ENCODE data around the gene ZDHHC1. TPM values are rescaled to one million over a fixed set of nuclear protein-coding genes. Genes with fewer than 3 reads are reported as not detected.

The ZDHHC1 gene
- total and polyA plus RNA-seq, 2 of the 13 experiments (the other 11 are each of a cell fraction or from before 2014, with no cell fraction given): 0.51 to 1.1 TPM

- TF ChIP-seq, protein P1, sequence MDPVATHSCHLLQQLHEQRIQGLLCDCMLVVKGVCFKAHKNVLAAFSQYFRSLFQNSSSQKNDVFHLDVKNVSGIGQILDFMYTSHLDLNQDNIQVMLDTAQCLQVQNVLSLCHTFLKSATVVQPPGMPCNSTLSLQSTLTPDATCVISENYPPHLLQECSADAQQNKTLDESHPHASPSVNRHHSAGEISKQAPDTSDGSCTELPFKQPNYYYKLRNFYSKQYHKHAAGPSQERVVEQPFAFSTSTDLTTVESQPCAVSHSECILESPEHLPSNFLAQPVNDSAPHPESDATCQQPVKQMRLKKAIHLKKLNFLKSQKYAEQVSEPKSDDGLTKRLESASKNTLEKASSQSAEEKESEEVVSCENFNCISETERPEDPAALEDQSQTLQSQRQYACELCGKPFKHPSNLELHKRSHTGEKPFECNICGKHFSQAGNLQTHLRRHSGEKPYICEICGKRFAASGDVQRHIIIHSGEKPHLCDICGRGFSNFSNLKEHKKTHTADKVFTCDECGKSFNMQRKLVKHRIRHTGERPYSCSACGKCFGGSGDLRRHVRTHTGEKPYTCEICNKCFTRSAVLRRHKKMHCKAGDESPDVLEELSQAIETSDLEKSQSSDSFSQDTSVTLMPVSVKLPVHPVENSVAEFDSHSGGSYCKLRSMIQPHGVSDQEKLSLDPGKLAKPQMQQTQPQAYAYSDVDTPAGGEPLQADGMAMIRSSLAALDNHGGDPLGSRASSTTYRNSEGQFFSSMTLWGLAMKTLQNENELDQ (CRISPR knock-in tag; IDR thresholded peaks at IDR 0.05; ENCODE audit: borderline replicate concordance): 0 out of 2 replicates have a peak, but pooled peaks have one; percentile 8
- TF ChIP-seq ZNF513 (CRISPR knock-in tag; conservative IDR thresholded peaks at IDR 0.05): no peak
- peak; percentile 30; the same call in 1 of the 2 replicates for TF ChIP-seq ZNF710 (CRISPR knock-in tag; IDR thresholded peaks at IDR 0.05; ENCODE audit: borderline replicate concordance)
- no peak for TF ChIP-seq ZNF619 (CRISPR knock-in tag; IDR thresholded peaks at IDR 0.05)
- TF ChIP-seq ARNT (IDR thresholded peaks at IDR 0.05): no peak
- no peak for TF ChIP-seq ZNF138 (CRISPR knock-in tag; IDR thresholded peaks at IDR 0.05; ENCODE audit: low read depth)
- TF ChIP-seq, protein P2, sequence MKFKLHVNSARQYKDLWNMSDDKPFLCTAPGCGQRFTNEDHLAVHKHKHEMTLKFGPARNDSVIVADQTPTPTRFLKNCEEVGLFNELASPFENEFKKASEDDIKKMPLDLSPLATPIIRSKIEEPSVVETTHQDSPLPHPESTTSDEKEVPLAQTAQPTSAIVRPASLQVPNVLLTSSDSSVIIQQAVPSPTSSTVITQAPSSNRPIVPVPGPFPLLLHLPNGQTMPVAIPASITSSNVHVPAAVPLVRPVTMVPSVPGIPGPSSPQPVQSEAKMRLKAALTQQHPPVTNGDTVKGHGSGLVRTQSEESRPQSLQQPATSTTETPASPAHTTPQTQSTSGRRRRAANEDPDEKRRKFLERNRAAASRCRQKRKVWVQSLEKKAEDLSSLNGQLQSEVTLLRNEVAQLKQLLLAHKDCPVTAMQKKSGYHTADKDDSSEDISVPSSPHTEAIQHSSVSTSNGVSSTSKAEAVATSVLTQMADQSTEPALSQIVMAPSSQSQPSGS (CRISPR knock-in tag; IDR thresholded peaks at IDR 0.05): no peak
- TF ChIP-seq ZFX (CRISPR knock-in tag; IDR thresholded peaks at IDR 0.05; ENCODE audit: low read depth): peak; percentile 64
- TF ChIP-seq PREB (CRISPR knock-in tag; IDR thresholded peaks at IDR 0.05): no peak
- TF ChIP-seq, protein P3, sequence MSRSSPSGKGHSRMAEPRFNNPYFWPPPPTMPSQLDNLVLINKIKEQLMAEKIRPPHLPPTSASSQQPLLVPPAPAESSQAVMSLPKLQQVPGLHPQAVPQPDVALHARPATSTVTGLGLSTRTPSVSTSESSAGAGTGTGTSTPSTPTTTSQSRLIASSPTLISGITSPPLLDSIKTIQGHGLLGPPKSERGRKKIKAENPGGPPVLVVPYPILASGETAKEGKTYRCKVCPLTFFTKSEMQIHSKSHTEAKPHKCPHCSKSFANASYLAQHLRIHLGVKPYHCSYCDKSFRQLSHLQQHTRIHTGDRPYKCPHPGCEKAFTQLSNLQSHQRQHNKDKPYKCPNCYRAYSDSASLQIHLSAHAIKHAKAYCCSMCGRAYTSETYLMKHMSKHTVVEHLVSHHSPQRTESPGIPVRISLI (CRISPR knock-in tag; IDR thresholded peaks at IDR 0.05; ENCODE audit: borderline replicate concordance): no peak
- TF ChIP-seq ZNF569 (CRISPR knock-in tag; IDR thresholded peaks at IDR 0.05; ENCODE audit: borderline replicate concordance): no peak
- TF ChIP-seq NR3C1 (CRISPR knock-in tag; IDR thresholded peaks at IDR 0.05): no peak
- no peak for TF ChIP-seq ATF1 (CRISPR knock-in tag; IDR thresholded peaks at IDR 0.05)
- peak; percentile 62; the same call in 1 of the 2 replicates for TF ChIP-seq RARA (CRISPR knock-in tag; IDR thresholded peaks at IDR 0.05)
- TF ChIP-seq KDM1A (CRISPR knock-in tag; IDR thresholded peaks at IDR 0.05): no peak
- no peak for TF ChIP-seq FOXK2 (IDR thresholded peaks at IDR 0.05)
- no peak for TF ChIP-seq TCF7L2 (IDR thresholded peaks at IDR 0.05; ENCODE audit: low read depth, low read length)
- TF ChIP-seq ZC3H13 (CRISPR knock-in tag; IDR thresholded peaks at IDR 0.05): peak; percentile 39; the same call in 1 of the 2 replicates
- TF ChIP-seq ZNF577 (CRISPR knock-in tag; IDR thresholded peaks at IDR 0.05; ENCODE audit: borderline replicate concordance, low read depth): no peak
- TF ChIP-seq ZNF850 (CRISPR knock-in tag; conservative IDR thresholded peaks at IDR 0.05): no peak
These were observed 12.9 kb upstream of the ZDHHC1 start (continued) for GRCh38 chr16:67429053-67429798.

Data from HepG2 (cell line).